ENCODE data around the gene GPM6B.

Gene GPM6B, protein sequence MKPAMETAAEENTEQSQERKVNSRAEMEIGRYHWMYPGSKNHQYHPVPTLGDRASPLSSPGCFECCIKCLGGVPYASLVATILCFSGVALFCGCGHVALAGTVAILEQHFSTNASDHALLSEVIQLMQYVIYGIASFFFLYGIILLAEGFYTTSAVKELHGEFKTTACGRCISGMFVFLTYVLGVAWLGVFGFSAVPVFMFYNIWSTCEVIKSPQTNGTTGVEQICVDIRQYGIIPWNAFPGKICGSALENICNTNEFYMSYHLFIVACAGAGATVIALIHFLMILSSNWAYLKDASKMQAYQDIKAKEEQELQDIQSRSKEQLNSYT

GRCh38 chrX:13816643-13817627 is at the start of gene GPM6B:
Gene GPM6B (minus strand): TSS chrX:13817093. CDS start chrX:13816904, 189 bp downstream.
- no peak for DNase-seq

DNA sequence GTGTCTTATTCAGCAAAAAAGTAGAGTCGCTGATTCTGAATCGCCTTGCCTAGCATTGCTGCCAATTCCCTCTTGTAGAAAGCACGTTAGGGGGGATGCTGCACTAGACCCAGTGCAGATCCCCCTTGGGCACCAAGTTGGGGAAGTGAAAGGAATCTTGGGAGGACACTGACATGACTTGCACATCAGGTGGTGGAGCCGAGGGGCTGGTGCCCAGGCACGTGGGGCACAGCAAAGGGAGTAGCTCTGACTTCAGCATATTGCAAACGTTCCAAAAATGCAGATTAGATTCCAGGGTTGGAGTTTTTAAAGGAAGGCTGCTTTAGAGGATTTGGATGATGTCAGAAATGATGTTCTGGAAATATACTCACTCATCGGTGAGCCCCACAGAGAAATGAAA is 47.4 kb upstream of the GPM6B start:
- DNase-seq: no peak

DNA sequence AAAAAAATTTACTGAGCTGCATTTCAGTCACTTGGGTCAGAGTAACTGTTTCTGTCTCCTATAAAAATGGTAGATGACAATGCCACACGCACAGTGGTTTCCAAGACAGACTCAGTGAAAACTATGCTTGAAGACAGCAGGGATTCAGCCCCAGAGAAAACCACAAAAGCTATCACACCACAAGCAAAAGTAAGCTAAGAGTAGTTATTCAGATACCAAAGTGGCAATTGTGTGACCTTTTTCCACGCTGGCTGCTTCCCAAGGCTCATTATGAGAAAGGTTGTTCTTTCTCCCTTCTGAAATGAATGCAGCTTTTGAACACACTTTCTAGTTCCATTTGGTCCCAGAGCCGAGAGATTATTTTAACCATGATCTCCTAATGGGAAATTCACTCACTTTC is 46.4 kb upstream of the GPM6B start:
- no peak for DNase-seq

DNA sequence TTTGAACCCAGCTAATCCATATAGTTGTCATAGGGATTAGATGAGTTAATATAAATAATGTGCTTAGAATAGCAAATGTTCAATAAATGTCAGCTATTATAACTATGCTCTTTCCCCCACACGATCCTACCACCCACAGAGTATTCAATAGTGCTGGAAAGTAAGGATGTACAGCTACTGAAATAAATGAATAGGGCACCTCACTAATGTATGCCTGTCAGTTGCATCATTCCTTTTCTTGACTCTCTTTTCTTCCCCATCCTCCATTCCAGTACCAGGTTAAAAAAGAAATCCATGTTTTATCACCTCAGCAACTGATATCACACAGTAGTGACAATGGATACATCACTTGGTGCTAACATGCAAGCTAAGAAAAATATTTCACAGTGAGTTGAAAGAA is 42.8 kb upstream of the GPM6B start:
- no peak for DNase-seq

GRCh38 chrX:13857804-13858203 is 40.9 kb upstream of the GPM6B start:
- no peak for DNase-seq

- peak; percentile 4 for DNase-seq
These were observed 39.0 kb upstream of the GPM6B start for GRCh38 chrX:13855689-13856450.

GRCh38 chrX:13854003-13854402 is 37.1 kb upstream of the GPM6B start:
- DNase-seq: no peak

DNA sequence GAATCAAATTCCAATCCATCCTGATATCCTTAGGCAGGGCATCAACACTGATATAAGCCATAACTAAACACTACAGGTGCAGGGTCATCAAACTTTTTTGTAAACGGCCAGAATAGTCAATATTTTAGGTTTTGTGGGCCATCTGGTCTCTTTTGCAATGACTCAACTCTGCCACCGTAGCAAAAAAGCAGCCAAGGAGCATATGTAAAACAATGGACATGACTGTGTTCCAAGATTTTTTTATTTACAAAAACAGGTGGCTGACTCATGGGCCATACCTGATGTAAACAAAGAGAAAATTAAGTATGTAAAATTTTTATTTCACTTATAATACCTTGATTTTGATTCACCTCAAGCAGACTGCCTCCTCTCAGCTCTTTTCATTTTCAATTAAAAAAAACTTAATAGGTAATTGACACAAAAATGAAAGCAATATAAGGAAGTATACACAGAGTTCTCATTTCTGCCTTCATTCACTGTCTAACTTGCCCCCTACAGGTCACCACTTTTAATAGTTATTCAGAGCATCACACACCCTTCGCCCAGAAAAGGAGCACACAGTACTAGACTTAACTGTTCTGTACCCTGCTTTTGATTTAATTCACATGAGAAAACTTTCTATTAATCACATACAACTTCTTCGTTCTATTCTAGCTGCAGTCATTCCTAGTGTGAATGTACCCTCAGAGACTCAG is 35.3 kb upstream of the GPM6B start:
- peak; percentile 39 for DNase-seq

- no peak for DNase-seq
These were observed 29.0 kb upstream of the GPM6B start for GRCh38 chrX:13845721-13846378.

DNA sequence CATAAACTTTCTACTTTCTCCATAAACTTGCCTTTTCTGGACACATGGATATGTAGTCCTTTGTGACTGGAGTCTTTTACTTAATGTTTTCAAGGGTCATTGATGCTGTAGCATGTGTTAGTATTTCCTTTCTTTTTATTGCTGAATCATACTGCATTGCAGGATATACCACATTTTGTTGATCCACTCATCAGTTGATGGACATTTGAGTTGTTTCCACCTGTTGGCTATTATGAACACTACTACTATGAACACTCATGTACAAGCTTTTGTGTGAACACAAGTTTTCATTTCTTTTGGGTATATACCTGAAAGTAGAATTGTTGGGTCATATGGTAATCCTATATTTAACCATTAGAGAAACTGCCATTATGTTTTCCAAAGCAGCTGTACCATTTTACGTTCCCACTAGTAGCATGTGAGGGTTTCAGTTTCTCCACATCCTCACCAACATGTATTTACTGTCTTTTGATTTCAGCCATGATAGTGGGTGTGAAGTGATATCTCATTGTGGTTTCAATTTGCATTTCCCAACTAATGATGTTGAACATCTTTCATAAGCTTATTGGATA is 26.3 kb upstream of the GPM6B start:
- no peak for DNase-seq

- no peak for DNase-seq
These were observed 23.2 kb upstream of the GPM6B start for GRCh38 chrX:13840121-13840520.

- DNase-seq: no peak
These were observed 20.4 kb upstream of the GPM6B start for GRCh38 chrX:13837290-13837745.

GRCh38 chrX:13836575-13836974 is 19.7 kb upstream of the GPM6B start:
- no peak for DNase-seq

- DNase-seq: no peak
These were observed 18.9 kb upstream of the GPM6B start for GRCh38 chrX:13835825-13836224.

DNA sequence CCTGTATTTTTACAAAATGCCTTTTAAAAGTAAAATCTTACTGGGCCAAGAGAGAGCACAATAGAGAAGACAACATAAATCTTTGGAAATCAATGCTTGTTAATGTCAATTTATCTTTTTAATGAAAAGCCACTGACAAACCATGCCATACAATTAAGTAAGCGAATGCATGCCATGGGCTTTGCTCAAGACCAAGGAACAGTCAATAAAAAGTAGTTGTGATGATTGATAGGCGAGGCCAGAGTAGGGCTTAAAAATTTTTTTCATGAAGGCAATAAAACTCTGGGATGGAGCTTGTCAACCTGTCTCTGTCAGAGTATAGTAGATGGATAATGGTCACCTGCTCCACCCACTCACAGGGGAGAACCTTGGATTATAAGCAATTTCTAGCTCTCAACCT is 17.5 kb upstream of the GPM6B start:
- no peak for DNase-seq

- no peak for DNase-seq
These were observed 13.1 kb upstream of the GPM6B start for GRCh38 chrX:13829983-13830382.

- DNase-seq: no peak
These were observed 11.5 kb upstream of the GPM6B start for GRCh38 chrX:13828392-13828791.

DNA sequence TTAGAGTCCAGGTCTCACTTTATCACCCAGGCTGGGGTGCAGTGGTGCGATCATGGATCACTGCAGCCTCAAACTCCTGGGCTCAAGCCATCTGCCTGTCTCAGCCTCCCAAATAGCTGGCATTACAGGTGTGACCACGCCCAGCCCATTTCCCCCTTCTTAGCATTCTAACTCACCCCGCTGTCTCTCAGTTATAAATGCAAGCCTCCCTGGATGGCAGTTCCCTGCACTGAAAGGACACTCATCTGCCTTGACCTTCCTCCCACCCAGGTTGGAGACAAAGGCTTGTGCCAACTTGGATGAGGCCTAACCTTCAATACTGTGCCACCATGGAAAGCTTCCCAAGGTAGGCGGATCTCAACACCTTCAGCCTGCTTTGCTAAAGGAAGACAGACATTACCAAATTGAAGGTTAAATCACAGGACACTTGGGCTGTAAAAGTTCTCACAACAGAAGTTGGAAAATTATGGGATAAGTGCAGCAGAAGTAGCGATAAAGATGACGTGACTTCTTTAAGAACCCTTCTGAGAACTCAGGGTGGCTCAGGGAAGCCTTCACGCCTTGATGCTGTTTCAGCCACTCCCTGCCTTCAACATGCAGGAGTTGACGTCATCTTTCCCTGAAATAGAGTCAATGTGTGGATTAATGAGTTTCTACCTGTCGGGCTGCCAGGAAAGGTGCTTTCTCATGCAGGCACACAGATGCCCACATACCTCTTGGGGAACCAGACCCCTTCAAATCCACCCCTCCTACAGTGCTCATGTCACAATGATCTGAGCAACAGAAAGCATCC is 10.6 kb upstream of the GPM6B start:
- no peak for DNase-seq

GRCh38 chrX:13826770-13827169 is 9.9 kb upstream of the GPM6B start:
- DNase-seq: no peak

DNA sequence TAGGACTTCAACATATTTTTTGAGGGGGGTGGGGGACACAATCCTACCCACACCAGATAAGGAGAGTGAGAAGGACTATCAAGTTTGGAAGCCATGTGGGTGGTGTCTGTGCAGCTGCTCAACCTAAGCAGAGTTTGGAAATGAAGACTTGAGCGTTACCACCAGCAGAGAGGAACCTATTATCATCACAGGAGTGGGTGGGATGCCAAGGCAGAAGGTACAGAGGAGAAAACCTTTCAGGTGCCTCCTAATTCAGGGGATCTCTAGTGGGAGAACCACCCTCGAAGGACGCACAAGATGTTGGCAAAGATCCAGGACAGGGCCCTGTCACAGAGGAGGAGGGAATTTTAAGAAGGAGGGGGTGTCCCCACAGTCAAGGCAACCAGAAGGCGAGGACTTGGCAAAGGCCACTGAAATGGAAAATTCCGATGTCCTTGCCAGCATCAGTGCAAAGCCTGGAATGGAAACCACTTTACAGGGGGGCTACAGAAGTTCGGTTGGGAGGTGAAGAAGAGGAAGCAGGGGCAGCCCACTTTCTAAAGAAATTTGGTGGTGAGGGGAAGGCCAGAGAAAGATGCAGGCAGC is 8.4 kb upstream of the GPM6B start:
- no peak for DNase-seq

Measured in hematopoietic multipotent progenitor cell treated with erythropoietin and hydrocortisone succinate and interleukin-3 and kit ligand, for 4 days (in vitro differentiated cells).